ENCODE measurements around the gene GMIP. TPM values are rescaled to one million over a fixed set of nuclear protein-coding genes. Genes with fewer than 3 reads are reported as not detected.

GMIP gene
- total and polyA plus RNA-seq, 2 of the 13 experiments (the other 11 are each of a cell fraction or from before 2014, with no cell fraction given): 1.5 to 1.8 TPM

DNA sequence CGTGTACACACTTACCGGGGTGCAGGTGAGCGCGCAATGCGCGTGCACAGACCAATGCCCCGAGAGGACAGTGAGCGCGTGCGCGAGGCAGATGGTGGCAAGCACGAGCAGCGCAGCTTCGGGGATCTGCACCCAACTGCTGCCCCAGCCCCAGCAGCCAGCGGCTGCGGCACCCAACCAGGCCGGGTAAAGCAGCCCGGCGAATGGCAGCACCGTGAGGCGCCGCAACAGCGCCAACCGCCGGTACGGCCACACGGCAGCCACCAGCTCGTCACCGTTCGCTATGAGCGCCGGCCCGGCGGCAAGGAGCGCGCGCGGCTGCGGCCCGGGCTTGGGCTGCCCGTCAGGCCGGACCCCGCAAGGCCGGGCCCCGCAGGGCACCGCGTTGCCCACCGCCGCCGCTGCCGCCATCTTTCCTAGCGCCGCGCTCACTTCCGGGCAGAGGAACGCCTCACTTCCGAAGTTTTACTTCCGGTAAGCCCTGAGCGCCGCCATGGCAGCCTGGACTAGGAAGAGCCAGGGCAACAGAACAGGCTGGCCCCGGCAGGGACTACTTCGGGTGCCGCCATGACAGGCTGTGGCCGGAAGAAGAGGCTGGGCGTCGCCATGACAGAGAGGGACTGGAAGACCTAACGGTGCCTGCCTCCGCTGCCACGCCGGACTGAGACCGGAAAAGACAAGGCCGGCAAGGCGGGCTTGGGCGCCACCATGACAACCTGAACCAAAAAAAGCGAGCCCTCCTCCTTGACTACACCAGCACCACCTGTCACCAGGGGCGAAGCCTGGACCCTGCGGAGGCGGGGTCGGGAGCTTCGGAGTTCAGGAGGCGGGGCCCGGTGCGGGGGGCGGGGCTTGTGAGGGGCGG, 20.0 kb upstream of the GMIP start, which contains the start of gene ATP13A1 (continued):
- TF ChIP-seq, protein P1, sequence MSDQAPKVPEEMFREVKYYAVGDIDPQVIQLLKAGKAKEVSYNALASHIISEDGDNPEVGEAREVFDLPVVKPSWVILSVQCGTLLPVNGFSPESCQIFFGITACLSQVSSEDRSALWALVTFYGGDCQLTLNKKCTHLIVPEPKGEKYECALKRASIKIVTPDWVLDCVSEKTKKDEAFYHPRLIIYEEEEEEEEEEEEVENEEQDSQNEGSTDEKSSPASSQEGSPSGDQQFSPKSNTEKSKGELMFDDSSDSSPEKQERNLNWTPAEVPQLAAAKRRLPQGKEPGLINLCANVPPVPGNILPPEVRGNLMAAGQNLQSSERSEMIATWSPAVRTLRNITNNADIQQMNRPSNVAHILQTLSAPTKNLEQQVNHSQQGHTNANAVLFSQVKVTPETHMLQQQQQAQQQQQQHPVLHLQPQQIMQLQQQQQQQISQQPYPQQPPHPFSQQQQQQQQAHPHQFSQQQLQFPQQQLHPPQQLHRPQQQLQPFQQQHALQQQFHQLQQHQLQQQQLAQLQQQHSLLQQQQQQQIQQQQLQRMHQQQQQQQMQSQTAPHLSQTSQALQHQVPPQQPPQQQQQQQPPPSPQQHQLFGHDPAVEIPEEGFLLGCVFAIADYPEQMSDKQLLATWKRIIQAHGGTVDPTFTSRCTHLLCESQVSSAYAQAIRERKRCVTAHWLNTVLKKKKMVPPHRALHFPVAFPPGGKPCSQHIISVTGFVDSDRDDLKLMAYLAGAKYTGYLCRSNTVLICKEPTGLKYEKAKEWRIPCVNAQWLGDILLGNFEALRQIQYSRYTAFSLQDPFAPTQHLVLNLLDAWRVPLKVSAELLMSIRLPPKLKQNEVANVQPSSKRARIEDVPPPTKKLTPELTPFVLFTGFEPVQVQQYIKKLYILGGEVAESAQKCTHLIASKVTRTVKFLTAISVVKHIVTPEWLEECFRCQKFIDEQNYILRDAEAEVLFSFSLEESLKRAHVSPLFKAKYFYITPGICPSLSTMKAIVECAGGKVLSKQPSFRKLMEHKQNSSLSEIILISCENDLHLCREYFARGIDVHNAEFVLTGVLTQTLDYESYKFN (CRISPR knock-in tag; conservative IDR thresholded peaks at IDR 0.05): peak; percentile 36; the same call in 1 of the 2 replicates
- TF ChIP-seq ZBTB21 (CRISPR knock-in tag; IDR thresholded peaks at IDR 0.05) (no peak), ZNF747 (CRISPR knock-in tag; IDR thresholded peaks at IDR 0.05; ENCODE audit: borderline replicate concordance) (peak; percentile 63; the same call in 1 of the 2 replicates), MTA3 (CRISPR knock-in tag; IDR thresholded peaks at IDR 0.05) (no peak), EP300 (IDR thresholded peaks at IDR 0.05; ENCODE audit: low read depth in 2 of 2, low read length in 2 of 2) (no peak; a peak in 1 of 4 replicates), EP300 (CRISPR knock-in tag; IDR thresholded peaks at IDR 0.05; ENCODE audit: borderline replicate concordance) (no peak), POGZ (CRISPR knock-in tag; IDR thresholded peaks at IDR 0.05) (peak; percentile 35; the same call in 1 of the 2 replicates), ZFP36 (IDR thresholded peaks at IDR 0.05; ENCODE audit: borderline replicate concordance, low read depth, low read length, partially characterized antibody) (no peak)
- TF ChIP-seq, protein P2, sequence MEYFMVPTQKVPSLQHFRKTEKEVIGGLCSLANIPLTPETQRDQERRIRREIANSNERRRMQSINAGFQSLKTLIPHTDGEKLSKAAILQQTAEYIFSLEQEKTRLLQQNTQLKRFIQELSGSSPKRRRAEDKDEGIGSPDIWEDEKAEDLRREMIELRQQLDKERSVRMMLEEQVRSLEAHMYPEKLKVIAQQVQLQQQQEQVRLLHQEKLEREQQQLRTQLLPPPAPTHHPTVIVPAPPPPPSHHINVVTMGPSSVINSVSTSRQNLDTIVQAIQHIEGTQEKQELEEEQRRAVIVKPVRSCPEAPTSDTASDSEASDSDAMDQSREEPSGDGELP (IDR thresholded peaks at IDR 0.05; ENCODE audit: borderline replicate concordance, low read depth): no peak; the same call in 1 of the 2 replicates
- TF ChIP-seq, protein P3, sequence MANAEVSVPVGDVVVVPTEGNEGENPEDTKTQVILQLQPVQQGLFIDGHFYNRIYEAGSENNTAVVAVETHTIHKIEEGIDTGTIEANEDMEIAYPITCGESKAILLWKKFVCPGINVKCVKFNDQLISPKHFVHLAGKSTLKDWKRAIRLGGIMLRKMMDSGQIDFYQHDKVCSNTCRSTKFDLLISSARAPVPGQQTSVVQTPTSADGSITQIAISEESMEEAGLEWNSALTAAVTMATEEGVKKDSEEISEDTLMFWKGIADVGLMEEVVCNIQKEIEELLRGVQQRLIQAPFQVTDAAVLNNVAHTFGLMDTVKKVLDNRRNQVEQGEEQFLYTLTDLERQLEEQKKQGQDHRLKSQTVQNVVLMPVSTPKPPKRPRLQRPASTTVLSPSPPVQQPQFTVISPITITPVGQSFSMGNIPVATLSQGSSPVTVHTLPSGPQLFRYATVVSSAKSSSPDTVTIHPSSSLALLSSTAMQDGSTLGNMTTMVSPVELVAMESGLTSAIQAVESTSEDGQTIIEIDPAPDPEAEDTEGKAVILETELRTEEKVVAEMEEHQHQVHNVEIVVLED (CRISPR knock-in tag; IDR thresholded peaks at IDR 0.05; ENCODE audit: borderline replicate concordance): peak; percentile 56; the same call in 1 of the 2 replicates

Measured in HepG2 (cell line).